SK-N-SH (cell line): ENCODE data around the gene ATP7B. TPM values are rescaled to one million over a fixed set of nuclear protein-coding genes. Genes with fewer than 3 reads are reported as not detected.

ENCODE experiments used
- CTCF ChIA-PET: fragments of 300-600, 350-600 bp; formaldehyde crosslinking; extraction: SDS; loops from one replicate; lab custom pipeline; 2021; lab: Yijun Ruan, JAX
- POLR2A ChIA-PET: fragments of 350-600 bp; sonication (Branson Sonifier 250); formaldehyde crosslinking; extraction: SDS; loops from one replicate; lab custom pipeline; 2020; ENCODE audit warnings: antibody characterized with exemption, inconsistent platforms; lab: Yijun Ruan, JAX
- DNase-seq: peaks from one replicate; pipeline ENCODE4 v3.0.0; 2012
- H2AFZ ChIP-seq: fragments of 200-600 bp; sonication (generic); 2 replicates; pipeline ENCODE4 v1.8.1; 2016; ENCODE audit warnings: antibody characterized with exemption, mild to moderate bottlenecking, low read depth
- H3F3A ChIP-seq: fragments of 200-600 bp; sonication (generic); replicated peaks from 2 replicates; pipeline ENCODE3; 2016; ENCODE audit warnings: antibody characterized with exemption, mild to moderate bottlenecking; ENCODE audit not compliant: insufficient read depth
- H3K27ac ChIP-seq, 2 experiments: fragments of 200-500 bp in 1 of 2; fragments of 200-600 bp in 1 of 2; sonication (Bioruptor generic) in 1 of 2; sonication (generic), shearing (Covaris generic) in 1 of 2; 2 replicates each; pipeline versions ENCODE4 v1.5.1 to v1.6.1; 2014 to 2016; ENCODE audit warnings: low read depth in 2 of 2, inconsistent platforms in 1 of 2, low read length in 1 of 2, mild to moderate bottlenecking in 1 of 2, mixed read lengths in 1 of 2
- H3K27me3 ChIP-seq: fragments of 200-600 bp; sonication (generic), shearing (Covaris generic); 2 replicates; pipeline ENCODE4 v1.6.1; 2016; ENCODE audit warnings: mixed run types; ENCODE audit not compliant: insufficient read depth
- H3K36me3 ChIP-seq, 2 experiments: fragments of 200-500 bp in 1 of 2; fragments of 200-600 bp in 1 of 2; sonication (Bioruptor generic) in 1 of 2; sonication (generic) in 1 of 2; replicated peaks in 1 of 2; 2 replicates each; pipeline versions ENCODE3 to v1.5.1; 2014 to 2016; ENCODE audit warnings: low read length in 1 of 2, mild to moderate bottlenecking in 1 of 2; ENCODE audit not compliant: insufficient read depth in 2 of 2, control insufficient read depth in 1 of 2
- H3K4me1 ChIP-seq, 2 experiments: fragments of 200-500 bp in 1 of 2; fragments of 200-600 bp in 1 of 2; sonication (Bioruptor generic) in 1 of 2; sonication (generic), shearing (Covaris generic) in 1 of 2; 2 replicates each; pipeline versions ENCODE4 v1.5.1 to v1.6.1; 2014 to 2016; ENCODE audit warnings: low read depth in 1 of 2, low read length in 1 of 2, mixed run types in 1 of 2; ENCODE audit not compliant: insufficient read depth in 2 of 2, control insufficient read depth in 1 of 2
- H3K4me2 ChIP-seq: fragments of 200-600 bp; sonication (generic), shearing (Covaris generic); 2 replicates; pipeline ENCODE4 v1.6.1; 2017; ENCODE audit warnings: mixed run types
- H3K4me3 ChIP-seq, 2 experiments: fragments of 200-500 bp in 1 of 2; fragments of 200-600 bp in 1 of 2; sonication (Bioruptor generic) in 1 of 2; sonication (generic), shearing (Covaris generic) in 1 of 2; 2 replicates each; pipeline versions ENCODE4 v1.5.1 to v1.8.1; 2014 to 2016; ENCODE audit warnings: low read depth in 2 of 2, inconsistent platforms in 1 of 2, low read length in 1 of 2, mild to moderate bottlenecking in 1 of 2, mixed read lengths in 1 of 2, moderate library complexity in 1 of 2
- H3K79me2 ChIP-seq: fragments of 200-600 bp; sonication (generic); 2 replicates; pipeline ENCODE4 v1.8.1; 2017; ENCODE audit warnings: mild to moderate bottlenecking; ENCODE audit not compliant: insufficient read depth
- H3K9ac ChIP-seq: fragments of 200-600 bp; sonication (generic); 2 replicates; pipeline ENCODE4 v1.6.1; 2017; ENCODE audit warnings: mixed run types
- H3K9me2 ChIP-seq: fragments of 200-600 bp; sonication (generic); 2 replicates; pipeline ENCODE4 v1.6.1; 2017; ENCODE audit warnings: mixed run types
- H3K9me3 ChIP-seq: fragments of 200-600 bp; sonication (generic); 2 replicates; pipeline ENCODE4 v1.6.1; 2017; ENCODE audit warnings: mixed run types, mild to moderate bottlenecking, moderate library complexity
- H4K20me1 ChIP-seq: fragments of 200-600 bp; sonication (generic); 2 replicates; pipeline ENCODE4 v1.6.1; 2017; ENCODE audit warnings: mild to moderate bottlenecking, mixed run types; ENCODE audit not compliant: insufficient read depth
- CHD2 ChIP-seq: fragments of 150-350 bp; IDR thresholded peaks from 2 replicates; pipeline ENCODE4 v1.6.1; 2018; ENCODE audit warnings: low read length; ENCODE audit not compliant: partially characterized antibody
- ELF1 ChIP-seq: IDR thresholded peaks from 2 replicates; pipeline ENCODE4 v1.4.0; 2012
- EP300 ChIP-seq, 2 experiments: IDR thresholded peaks; 2 replicates each; pipeline versions ENCODE4 v1.4.0 to v1.6.1; 2012; ENCODE audit warnings: borderline replicate concordance in 1 of 2, low read depth in 1 of 2, low read length in 1 of 2
- EZH2phosphoT487 ChIP-seq: fragments of 200-600 bp; sonication (generic); IDR thresholded peaks from 2 replicates; pipeline ENCODE4 v1.6.1; 2017; ENCODE audit warnings: low read depth, mixed run types, mild to moderate bottlenecking, antibody characterized with exemption, moderate library complexity, borderline replicate concordance
- FOXJ3 ChIP-seq: sonication (generic); formaldehyde crosslinking; IDR thresholded peaks from 2 replicates; pipeline ENCODE4 v1.5.1; 2020; ENCODE audit warnings: mild to moderate bottlenecking, missing genetic modification reagents
- MAX ChIP-seq: IDR thresholded peaks from 2 replicates; pipeline ENCODE4 v1.4.0; 2012; ENCODE audit warnings: low read depth
- NFIC ChIP-seq: IDR thresholded peaks from 2 replicates; pipeline ENCODE4 v1.4.0; 2012; ENCODE audit warnings: borderline replicate concordance
- NRF1 ChIP-seq: IDR thresholded peaks from 2 replicates; pipeline ENCODE4 v1.6.1; 2012; ENCODE audit warnings: low read depth, mild to moderate bottlenecking, low read length
- PBX3 ChIP-seq: IDR thresholded peaks from 2 replicates; pipeline ENCODE4; 2012
- POLR2AphosphoS5 ChIP-seq: IDR thresholded peaks from 2 replicates; pipeline ENCODE4 v1.6.1; 2012; ENCODE audit warnings: low read depth, low read length
- RAD21 ChIP-seq: IDR thresholded peaks from 2 replicates; pipeline ENCODE4 v1.6.1; 2012; ENCODE audit warnings: mild to moderate bottlenecking, low read length
- RCOR1 ChIP-seq: fragments of 150-350 bp; IDR thresholded peaks from 2 replicates; pipeline ENCODE4 v1.6.1; 2017; ENCODE audit warnings: antibody characterized with exemption, low read length
- SIN3A ChIP-seq: IDR thresholded peaks from 2 replicates; pipeline ENCODE4 v1.6.1; 2012; ENCODE audit warnings: low read depth, mild to moderate bottlenecking, low read length, moderate library complexity, borderline replicate concordance
- TAF1 ChIP-seq: IDR thresholded peaks from 2 replicates; pipeline ENCODE4 v1.6.1; 2012; ENCODE audit warnings: low read depth, mild to moderate bottlenecking, low read length, moderate library complexity, borderline replicate concordance
- ZBTB33 ChIP-seq: IDR thresholded peaks from 2 replicates; pipeline ENCODE4 v1.4.0; 2012; ENCODE audit warnings: low read depth, borderline replicate concordance
- WGBS: methylation state at CpG from one replicate; pipeline ENCODE4 v1.1.6; 2017; ENCODE audit warnings: low lambda C conversion rate; 5-methylcytosine and 5-hydroxymethylcytosine counted together
- polyA plus RNA-seq, 3 experiments: library from polyadenylated mRNA; depleted of rRNA; stranded (reverse); fragments of >200 nt; gene quantifications; 2 replicates each; pipeline ENCODE4 v1.2.3, GENCODE V29; 2012
- TF ChIP-seq, protein P1 (sequence below): fragments of 150-350 bp; IDR thresholded peaks from 2 replicates; pipeline ENCODE4 v1.6.1; 2016; ENCODE audit warnings: mild to moderate bottlenecking, low read depth, low read length

The ATP7B gene
- polyA plus RNA-seq, 1 of the 3 experiments (the other 2 are of a cell fraction): 4.4 TPM

- ChIA-PET POLR2A (no interaction called here), CTCF (interaction anchor here (1.0 kb wide), 1 partner anchor 66 kb away, joined by 3 read pairs; no protein-coding TSS in a partner anchor)
- no peaks in the 10 kb centered on the region for H3K4me1 ChIP-seq
- H3K27me3 ChIP-seq: no peaks in the 10 kb centered on the region
- no peaks in the 10 kb centered on the region for H3K79me2 ChIP-seq
- no peak overlapping the region for H3K9ac ChIP-seq
- H3K9me2 ChIP-seq: no peaks in the 10 kb centered on the region
- H3F3A ChIP-seq: no peaks in the 10 kb centered on the region
- DNase-seq: no peak
- H4K20me1 ChIP-seq: no peaks in the 10 kb centered on the region
- 50% methylated on average over 3 of the region's 3 CpGs for WGBS
- no peak overlapping the region for H3K27ac ChIP-seq
- no peak overlapping the region for H3K4me3 ChIP-seq
- H3K4me2 ChIP-seq: no peak overlapping the region
- no peaks in the 10 kb centered on the region for H3K36me3 ChIP-seq
- TF ChIP-seq ELF1 (no peak), RCOR1 (no peak), CHD2 (no peak), MAX (no peak), FOXJ3 (no peak), RAD21 (no peak), SIN3A (no peak), TAF1 (no peak), EP300 (IDR thresholded peaks at IDR 0.05; ENCODE audit: borderline replicate concordance in 1 of 2, low read depth in 1 of 2, low read length in 1 of 2) (no peak), PBX3 (no peak), POLR2AphosphoS5 (no peak), ZBTB33 (no peak), NFIC (no peak), EZH2phosphoT487 (no peak), NRF1 (no peak)
- TF ChIP-seq, protein P1, sequence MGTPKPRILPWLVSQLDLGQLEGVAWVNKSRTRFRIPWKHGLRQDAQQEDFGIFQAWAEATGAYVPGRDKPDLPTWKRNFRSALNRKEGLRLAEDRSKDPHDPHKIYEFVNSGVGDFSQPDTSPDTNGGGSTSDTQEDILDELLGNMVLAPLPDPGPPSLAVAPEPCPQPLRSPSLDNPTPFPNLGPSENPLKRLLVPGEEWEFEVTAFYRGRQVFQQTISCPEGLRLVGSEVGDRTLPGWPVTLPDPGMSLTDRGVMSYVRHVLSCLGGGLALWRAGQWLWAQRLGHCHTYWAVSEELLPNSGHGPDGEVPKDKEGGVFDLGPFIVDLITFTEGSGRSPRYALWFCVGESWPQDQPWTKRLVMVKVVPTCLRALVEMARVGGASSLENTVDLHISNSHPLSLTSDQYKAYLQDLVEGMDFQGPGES: no peak
- H3K9me3 ChIP-seq: no peaks in the 10 kb centered on the region
- H2AFZ ChIP-seq: no peak overlapping the region
Observed at GRCh38 chr13:52047463-52047862, 36.2 kb upstream of the ATP7B start.
